ENCODE measurements around the gene SIVA1.
A peak's percentile ranks its signal among the peaks of the same experiment; 100 is the strongest.

SIVA1 gene

GRCh38 chr14:104751539-104752422 lies 1.2 kb upstream of the SIVA1 start:
- DNase-seq (ENCODE audit: low read depth): peak; percentile 18

- DNase-seq (ENCODE audit: low read depth): no peak
These were observed 568 bp upstream of the SIVA1 start for GRCh38 chr14:104752423-104752734.

DNA sequence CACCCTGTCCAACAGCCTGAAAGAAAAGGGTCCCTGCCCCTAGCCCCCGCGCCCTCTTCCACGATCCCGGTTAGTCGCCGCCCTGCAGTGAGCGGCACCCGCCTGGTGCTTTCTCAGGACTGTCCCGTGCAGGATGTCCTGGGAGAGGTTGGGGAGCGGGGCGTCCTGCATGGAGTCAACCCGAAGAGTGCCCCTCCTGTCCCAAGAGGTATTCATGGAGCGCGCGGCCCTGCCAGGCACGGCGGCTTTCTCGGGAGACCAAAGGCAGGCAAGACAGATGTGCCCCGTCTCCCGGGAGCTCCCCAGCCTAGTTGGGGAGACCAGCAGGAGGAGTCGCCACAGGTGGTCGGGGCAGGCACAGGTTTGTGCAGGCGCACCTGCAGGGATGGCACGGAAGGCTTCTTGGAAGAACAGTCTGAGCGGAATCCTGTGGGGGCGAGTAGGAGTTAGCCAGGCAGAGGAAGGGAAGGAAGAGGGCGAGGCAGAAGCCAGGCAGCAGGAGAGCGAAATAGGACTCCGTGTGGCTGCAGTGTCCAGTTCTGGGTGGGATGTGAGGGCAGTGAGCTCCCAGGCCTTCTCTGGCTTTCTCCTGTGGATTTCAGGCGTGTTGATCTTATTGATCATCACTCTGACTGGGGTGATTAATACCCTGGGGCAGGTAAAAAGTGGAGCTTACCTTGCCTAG lies 723 bp downstream of the SIVA1 start:
- DNase-seq (ENCODE audit: low read depth): no peak

DNA sequence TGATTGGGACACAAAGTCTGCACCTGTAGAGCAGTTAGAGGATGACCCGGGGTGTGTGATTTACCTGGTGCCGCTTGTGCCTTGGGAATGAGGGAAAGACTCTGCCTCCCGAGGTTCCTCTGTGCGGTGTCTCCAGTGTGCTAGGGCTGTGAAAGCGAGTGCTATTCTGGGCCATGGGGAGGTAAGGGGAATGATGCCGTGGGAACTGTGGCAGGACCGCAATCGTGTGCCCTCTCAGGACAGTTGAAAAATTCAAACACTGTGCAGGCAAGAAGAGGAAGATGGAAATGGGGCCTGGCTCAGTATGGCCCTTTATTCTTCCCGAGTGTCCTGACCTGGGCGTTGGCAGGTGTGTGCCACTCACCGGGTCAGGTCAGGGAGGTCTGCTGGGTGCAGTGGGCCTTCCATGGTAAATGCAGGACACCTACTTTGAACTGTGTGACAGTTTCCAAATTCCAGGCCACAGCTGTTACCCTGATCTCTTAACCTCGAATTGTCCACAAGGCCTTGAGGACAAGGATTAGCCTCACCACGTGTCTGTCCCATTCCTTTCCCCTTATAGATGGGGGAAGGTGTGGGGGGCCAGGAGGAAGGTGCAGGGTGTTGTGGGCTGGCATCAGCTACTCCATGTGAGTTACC lies 1.4 kb downstream of the SIVA1 start:
- no peak for DNase-seq (ENCODE audit: low read depth)

DNA sequence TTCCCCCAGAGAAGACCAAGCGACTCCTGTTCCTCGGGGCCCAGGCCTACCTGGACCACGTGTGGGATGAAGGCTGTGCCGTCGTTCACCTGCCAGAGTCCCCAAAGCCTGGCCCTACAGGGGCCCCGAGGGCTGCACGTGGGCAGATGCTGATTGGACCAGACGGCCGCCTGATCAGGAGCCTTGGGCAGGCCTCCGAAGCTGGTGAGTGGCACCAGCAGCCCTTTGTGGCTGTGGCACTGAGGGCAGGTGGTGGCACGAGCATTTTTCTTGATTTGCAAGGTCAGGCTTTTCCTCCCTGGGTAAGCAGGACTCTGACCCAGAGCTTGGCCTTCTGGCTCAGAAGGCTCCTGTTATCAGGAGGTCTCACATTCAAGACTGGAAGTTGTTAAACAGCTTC lies 2.7 kb downstream of the SIVA1 start:
- no peak for DNase-seq (ENCODE audit: low read depth)

- DNase-seq (ENCODE audit: low read depth): no peak
These were observed 3.7 kb downstream of the SIVA1 start for GRCh38 chr14:104756477-104757237.

GRCh38 chr14:104757238-104757585 lies 4.3 kb downstream of the SIVA1 start:
- DNase-seq (ENCODE audit: low read depth): no peak

DNA sequence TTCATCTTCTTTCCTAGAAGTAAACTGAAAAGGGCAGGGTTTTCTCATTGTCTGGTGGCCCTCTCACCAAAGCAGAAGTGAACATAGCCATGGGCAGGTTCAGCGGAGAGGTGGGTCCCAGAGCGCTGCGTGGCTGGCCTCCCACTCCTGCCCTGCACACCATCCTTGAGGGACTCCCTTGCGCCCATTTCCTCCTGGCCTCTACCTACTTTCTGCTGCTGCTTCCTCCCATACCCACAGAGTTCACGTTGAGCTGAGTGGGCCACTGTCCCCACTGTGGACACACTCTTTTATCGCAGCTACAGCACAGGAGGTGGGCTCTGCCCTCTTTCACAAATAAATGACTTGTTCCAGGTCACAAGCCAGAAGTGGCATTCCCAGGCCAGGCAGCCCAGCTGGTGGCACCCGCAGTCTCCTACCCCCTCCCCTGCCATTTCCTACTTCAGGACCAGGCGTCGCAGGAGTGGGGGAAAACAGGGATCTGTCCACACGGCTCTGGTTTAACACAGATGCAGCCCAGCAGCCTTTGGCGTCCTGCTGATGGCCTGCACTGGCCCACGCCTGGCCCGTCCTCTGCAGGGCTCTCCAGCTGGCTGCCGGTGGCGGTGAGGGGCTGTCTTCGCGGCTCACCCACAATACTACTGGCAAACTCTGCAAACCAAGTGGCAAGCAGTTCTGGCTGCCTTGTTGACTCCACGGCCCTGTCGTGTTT lies 4.9 kb downstream of the SIVA1 start:
- no peak for DNase-seq (ENCODE audit: low read depth)

DNA sequence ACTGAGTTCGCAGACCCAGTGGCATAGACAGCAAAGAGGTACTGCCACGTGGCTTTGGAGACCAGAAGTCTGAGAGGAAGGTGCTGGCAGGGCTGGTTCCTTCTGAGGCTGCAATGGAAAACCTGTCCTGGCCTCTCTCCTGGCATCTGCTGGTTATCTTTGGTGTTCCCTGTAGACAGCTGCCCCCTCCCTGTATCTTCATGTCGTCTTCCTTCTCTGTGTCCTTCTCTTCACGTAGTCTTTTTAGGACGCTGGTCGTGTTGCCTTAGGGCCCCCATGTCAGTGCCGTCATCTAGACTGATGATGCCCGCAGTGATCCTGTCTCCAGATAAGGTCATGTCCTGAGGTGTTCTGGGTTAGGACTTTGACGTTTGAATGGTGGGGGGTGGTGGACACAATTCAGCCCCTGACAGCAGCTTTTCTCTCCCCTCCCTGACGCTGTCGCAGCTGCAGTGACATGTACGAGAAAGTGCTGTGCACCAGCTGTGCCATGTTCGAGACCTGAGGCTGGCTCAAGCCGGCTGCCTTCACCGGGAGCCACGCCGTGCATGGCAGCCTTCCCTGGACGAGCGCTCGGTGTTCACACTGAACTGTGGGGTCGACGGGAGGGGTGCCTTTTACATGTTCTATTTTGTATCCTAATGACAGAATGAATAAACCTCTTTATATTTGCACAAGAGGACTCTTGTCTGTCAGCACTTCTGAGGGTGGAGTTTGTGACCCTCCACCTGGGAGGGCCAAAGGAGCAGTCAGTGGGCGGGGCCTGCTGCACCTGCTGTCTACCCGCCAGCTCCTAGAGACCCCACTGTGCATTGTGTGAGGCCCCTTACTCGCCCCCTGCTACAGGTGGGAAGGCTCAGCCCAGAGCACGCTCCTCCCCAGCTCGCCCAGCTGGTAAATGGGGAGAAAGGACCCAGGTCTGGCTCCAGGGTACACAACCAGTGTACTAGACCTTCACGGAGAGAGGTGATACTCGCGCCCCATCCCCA lies 6.3 kb downstream of the SIVA1 start:
- no peak for DNase-seq (ENCODE audit: low read depth)

GRCh38 chr14:104765517-104765916 lies 12.6 kb downstream of the SIVA1 start:
- DNase-seq (ENCODE audit: low read depth): no peak

- no peak for DNase-seq (ENCODE audit: low read depth)
These were observed 13.4 kb downstream of the SIVA1 start for GRCh38 chr14:104766256-104766862.

DNA sequence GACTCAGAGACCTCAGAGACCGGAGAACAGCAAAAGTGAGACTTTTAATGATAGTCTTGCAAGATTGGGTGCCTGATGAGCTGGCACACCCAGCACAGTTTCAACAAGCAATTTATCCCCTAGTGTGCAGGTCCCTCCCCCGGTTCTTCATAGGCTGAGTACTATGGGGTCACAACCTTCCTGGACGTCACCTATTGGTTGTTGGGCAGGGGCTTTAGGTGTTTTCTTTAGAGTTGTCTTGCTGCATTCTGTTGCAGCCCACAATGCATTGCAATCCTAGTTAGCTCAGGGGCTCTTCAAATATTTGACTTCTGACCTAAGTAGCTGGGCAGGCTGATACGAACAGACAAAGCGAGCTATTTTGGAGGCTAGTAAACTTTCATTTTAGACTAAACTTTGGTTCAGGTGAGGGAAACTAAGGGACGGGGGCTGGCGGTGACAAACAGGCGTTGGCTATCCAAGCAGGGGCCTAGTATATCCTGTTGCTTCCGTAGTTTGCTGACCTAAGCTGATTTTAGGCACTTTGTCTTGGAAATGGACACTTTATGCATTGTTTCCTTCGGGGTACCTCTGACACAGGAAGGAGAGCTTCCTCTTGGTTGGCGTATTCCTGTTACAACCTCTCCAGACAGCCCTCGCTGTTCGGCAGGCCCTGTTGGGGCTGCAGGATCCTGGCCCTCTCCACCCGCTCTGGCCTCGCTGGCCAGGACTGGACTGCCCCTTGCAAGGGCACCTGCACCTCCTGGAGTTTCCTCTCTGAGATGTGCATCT lies 14.1 kb downstream of the SIVA1 start:
- no peak for DNase-seq (ENCODE audit: low read depth)

- DNase-seq (ENCODE audit: low read depth): no peak
These were observed 14.6 kb downstream of the SIVA1 start for GRCh38 chr14:104767634-104767918.

- peak; percentile 87 for DNase-seq (ENCODE audit: low read depth)
These were observed 15.7 kb downstream of the SIVA1 start for GRCh38 chr14:104768437-104769323.

GRCh38 chr14:104769324-104770071 lies 16.6 kb downstream of the SIVA1 start:
- no peak for DNase-seq (ENCODE audit: low read depth)

GRCh38 chr14:104770072-104770579 lies 17.2 kb downstream of the SIVA1 start:
- no peak for DNase-seq (ENCODE audit: low read depth)

DNA sequence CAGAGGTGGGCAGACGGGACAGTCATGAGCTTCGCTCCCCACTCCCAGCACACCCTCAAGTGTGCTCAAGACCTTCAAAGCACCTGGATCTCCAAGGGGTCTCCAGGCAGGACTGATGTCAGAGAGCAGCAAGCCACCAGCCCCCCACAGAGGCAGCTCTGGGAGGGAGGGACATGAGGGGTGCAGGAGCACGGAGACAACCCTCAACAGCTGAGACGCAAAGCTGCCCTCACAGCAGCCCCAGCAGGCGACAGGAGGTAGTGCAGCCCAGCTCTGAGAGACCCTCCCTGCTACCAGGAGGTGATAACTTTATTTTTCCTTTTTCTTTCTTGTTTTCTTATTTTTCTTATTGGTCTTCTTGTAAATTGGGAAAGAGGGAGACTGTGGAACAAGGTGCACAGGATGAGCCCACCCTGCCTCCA lies 17.9 kb downstream of the SIVA1 start:
- no peak for DNase-seq (ENCODE audit: low read depth)

DNA sequence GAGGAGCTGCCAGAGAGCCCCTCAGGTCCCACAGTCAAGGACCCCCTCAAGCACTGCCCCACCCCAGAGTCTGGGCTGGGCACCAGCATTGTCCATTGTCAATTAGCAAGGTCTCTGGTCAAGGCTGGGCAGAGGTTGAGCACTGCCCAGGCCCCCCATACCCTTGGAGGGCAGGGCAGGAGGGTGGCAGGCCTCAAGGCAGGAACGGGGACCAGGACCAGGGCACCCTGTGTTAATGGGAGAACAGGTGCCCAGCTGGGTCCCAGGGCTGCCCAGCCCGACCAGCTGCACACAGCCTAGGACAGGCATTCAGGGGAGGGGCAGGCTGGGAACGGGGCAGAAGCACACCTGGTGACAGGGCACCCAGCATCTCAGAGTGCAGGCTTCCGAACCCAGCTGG lies 18.4 kb downstream of the SIVA1 start:
- DNase-seq (ENCODE audit: low read depth): no peak
